ENCODE data around the gene NPLOC4. TPM values are rescaled to one million over a fixed set of nuclear protein-coding genes. Genes with fewer than 3 reads are reported as not detected.

Gene NPLOC4
- total and polyA plus RNA-seq, 8 donors, result 50.5 to 122 (median 56.5) TPM

- no peak overlapping the region for H3K4me3 ChIP-seq
- peaks cover 0 to 8% of the 10 kb centered on the region in 2 donors for H3K4me1 ChIP-seq
- H3K36me3 ChIP-seq, result peaks cover 5 to 94% of the 10 kb centered on the region in 2 donors
These were observed 20.0 kb downstream of the NPLOC4 start for GRCh38 chr17:81616877-81617276.

GRCh38 chr17:81615401-81615930 lies 21.4 kb downstream of the NPLOC4 start:
- no peak overlapping the region for H3K4me3 ChIP-seq
- peaks cover 0 to 91% of the 10 kb centered on the region in 2 donors for H3K36me3 ChIP-seq
- ATAC-seq, result no peak
- no peaks in the 10 kb centered on the region for H3K9me3 ChIP-seq
- no peak for TF ChIP-seq CTCF (IDR thresholded peaks at IDR 0.05)
- H3K27ac ChIP-seq, result no peak overlapping the region
- no peak for DNase-seq
- H3K27me3 ChIP-seq, result no peaks in the 10 kb centered on the region
- H3K4me1 ChIP-seq, result peaks cover 0 to 8% of the 10 kb centered on the region in 2 donors
- intact Hi-C loops (cut with DNase I), result no loop called here

More at GRCh38 chr17:81616877-81617276, 20.0 kb downstream of the NPLOC4 start:
- no peak overlapping the region for H3K27ac ChIP-seq
- no peak for ATAC-seq
- no peak for TF ChIP-seq CTCF (IDR thresholded peaks at IDR 0.05)
- no peaks in the 10 kb centered on the region for H3K9me3 ChIP-seq
- no peak for DNase-seq
- intact Hi-C loops (cut with DNase I), result no loop called here
- H3K27me3 ChIP-seq, result no peaks in the 10 kb centered on the region

GRCh38 chr17:81612172-81612970 lies 24.5 kb downstream of the NPLOC4 start:
- H3K4me3 ChIP-seq, result no peak overlapping the region
- peaks cover 0 to 25% of the 10 kb centered on the region in 2 donors for H3K4me1 ChIP-seq
- H3K27ac ChIP-seq, result no peak overlapping the region
- TF ChIP-seq CTCF (IDR thresholded peaks at IDR 0.05), result no peak
- DNase-seq, result no peak
- H3K36me3 ChIP-seq, result peaks cover 0 to 91% of the 10 kb centered on the region in 2 donors
- H3K9me3 ChIP-seq, result no peaks in the 10 kb centered on the region
- H3K27me3 ChIP-seq, result no peaks in the 10 kb centered on the region
- intact Hi-C loops (cut with DNase I), result no loop called here
- ATAC-seq, result no peak

GRCh38 chr17:81609541-81610311 lies 27.2 kb downstream of the NPLOC4 start:
- Histone ChIP-seq H3K36me3 (peaks cover 0 to 97% of the 10 kb centered on the region in 2 donors), H3K4me3 (no peak overlapping the region), H3K4me1 (peaks cover 0 to 21% of the 10 kb centered on the region in 2 donors), H3K9me3 (no peaks in the 10 kb centered on the region), H3K27me3 (no peaks in the 10 kb centered on the region), H3K27ac (peak overlapping the region in 1 of 2 donors; percentile 40)
- ATAC-seq (no peak), DNase-seq (no peak)
- intact Hi-C loops (cut with DNase I), result loop anchor here in 1 of 2 donors (10.0 kb wide), 1 partner anchor 355 kb away; no protein-coding TSS in a partner anchor
- no peak for TF ChIP-seq CTCF (IDR thresholded peaks at IDR 0.05)
